ENCODE results near the gene FBXL2. TPM values are rescaled to one million over a fixed set of nuclear protein-coding genes. Genes with fewer than 3 reads are reported as not detected.

The FBXL2 gene
- total and polyA plus RNA-seq, 7 experiments from 2014 or later, result 0.09 to 0.10 TPM; not detected in 5

DNA sequence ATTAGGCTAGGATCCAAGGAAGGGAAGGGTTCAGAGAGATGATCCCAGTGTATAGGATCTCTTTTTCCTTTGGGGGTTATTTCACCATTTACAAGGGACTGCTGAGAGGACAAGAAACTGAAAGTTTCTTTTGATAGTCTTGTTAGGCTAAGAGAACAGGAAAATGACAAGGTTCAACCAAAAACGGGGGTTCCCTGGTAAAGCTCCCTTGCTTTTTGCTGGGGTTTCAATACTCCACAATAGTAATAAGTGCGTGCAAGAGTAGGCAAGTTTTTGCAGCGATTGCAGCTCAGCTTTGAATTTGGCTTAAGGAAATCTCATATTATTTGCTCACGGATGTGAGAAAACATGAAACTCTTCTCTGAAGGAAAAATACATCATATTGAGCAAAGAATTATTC lies 39.8 kb upstream of the FBXL2 start:
- ChIA-PET CTCF (no interaction called here), POLR2A (no interaction called here)
- Mint-ChIP-seq H3K36me3 (peaks cover 0 to 4% (median 0%) of the 10 kb centered on the region in 5 donors), H3K27ac (no peak overlapping the region), H3K27me3 (peaks cover 25 to 39% (median 27%) of the 10 kb centered on the region in 5 donors), H3K4me3 (no peak overlapping the region), H3K9me3 (peaks cover 0 to 21% (median 4%) of the 10 kb centered on the region in 11 donors), H3K4me1 (no peaks in the 10 kb centered on the region)
- intact Hi-C loops (cut with micrococcal nuclease), result no loop called here
- DNase-seq, result no peak
- no peaks in the 10 kb centered on the region for H3K36me3 ChIP-seq (ENCODE audit: control insufficient read depth in 2 of 3, insufficient read depth in 3 of 3, low read length in 3 of 3)
- no peak for ATAC-seq
- H3K27ac ChIP-seq (ENCODE audit: low read depth, low read length), result no peak overlapping the region
- H3K27me3 ChIP-seq (ENCODE audit: control insufficient read depth in 2 of 2, insufficient read depth in 2 of 2, low read length in 2 of 2), result no peaks in the 10 kb centered on the region
- H3K4me1 ChIP-seq (ENCODE audit: control insufficient read depth in 2 of 2, insufficient read depth in 2 of 2, low read length in 2 of 2), result no peaks in the 10 kb centered on the region
- H3K9me3 ChIP-seq (ENCODE audit: control insufficient read depth in 2 of 3, low read length in 3 of 3), result no peaks in the 10 kb centered on the region
- no peak overlapping the region for H3K4me3 ChIP-seq (ENCODE audit: low read length)

DNA sequence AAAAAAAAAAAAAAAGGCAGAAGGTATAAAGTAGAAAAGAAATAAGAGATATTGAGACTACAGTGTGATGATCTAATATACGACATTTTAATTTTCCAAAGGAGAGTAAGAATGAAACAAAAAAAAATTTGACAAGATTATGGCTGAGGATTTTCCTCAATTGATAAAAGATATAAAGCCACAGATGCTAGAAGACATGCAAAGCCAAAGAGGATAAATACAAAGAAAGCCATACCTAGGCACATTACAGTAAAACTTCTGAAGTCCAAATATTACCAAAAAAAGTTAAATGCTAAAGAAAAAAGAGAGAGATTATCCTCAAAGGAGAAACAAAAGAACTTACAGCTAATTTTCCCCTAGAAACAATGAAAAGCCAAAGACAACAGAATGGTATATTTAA lies 38.3 kb upstream of the FBXL2 start:
- ChIA-PET CTCF (no interaction called here), POLR2A (no interaction called here)
- Histone ChIP-seq H3K36me3 (ENCODE audit: control insufficient read depth in 2 of 3, insufficient read depth in 3 of 3, low read length in 3 of 3) (no peaks in the 10 kb centered on the region), H3K27ac (ENCODE audit: low read depth, low read length) (no peak overlapping the region), H3K9me3 (ENCODE audit: control insufficient read depth in 2 of 3, low read length in 3 of 3) (no peaks in the 10 kb centered on the region), H3K4me3 (ENCODE audit: low read length) (no peak overlapping the region), H3K27me3 (ENCODE audit: control insufficient read depth in 2 of 2, insufficient read depth in 2 of 2, low read length in 2 of 2) (no peaks in the 10 kb centered on the region), H3K4me1 (ENCODE audit: control insufficient read depth in 2 of 2, insufficient read depth in 2 of 2, low read length in 2 of 2) (no peaks in the 10 kb centered on the region)
- intact Hi-C loops (cut with micrococcal nuclease), result no loop called here
- H3K4me1 Mint-ChIP-seq, result no peaks in the 10 kb centered on the region
- H3K9me3 Mint-ChIP-seq, result peaks cover 0 to 21% (median 4%) of the 10 kb centered on the region in 11 donors
- H3K4me3 Mint-ChIP-seq, result no peak overlapping the region
- DNase-seq (no peak), ATAC-seq (no peak)
- no peak overlapping the region for H3K27ac Mint-ChIP-seq
- H3K27me3 Mint-ChIP-seq, result peaks cover 25 to 50% (median 26%) of the 10 kb centered on the region in 5 donors
- H3K36me3 Mint-ChIP-seq, result peaks cover 0 to 4% (median 0%) of the 10 kb centered on the region in 5 donors

DNA sequence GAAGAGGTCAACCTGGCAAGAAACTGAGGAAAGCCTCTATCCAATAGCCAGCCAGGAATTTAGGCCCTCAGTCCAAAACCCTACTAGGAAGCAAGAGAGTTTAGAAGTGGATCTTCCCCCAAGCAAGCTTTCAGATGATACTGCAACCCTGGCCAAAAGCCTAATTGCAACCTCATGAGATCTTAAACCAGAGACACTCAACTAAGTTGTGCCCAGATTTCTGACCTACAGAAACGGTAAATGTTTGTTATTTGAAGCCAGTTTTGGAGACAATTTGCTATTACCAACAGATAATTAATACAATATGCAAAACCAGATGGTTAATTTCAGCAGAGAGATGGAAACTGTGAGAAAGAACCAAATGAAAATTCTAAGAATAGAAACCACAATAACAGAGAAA lies 37.0 kb upstream of the FBXL2 start:
- Histone ChIP-seq H3K27ac (ENCODE audit: low read depth, low read length) (no peak overlapping the region), H3K9me3 (ENCODE audit: control insufficient read depth in 2 of 3, low read length in 3 of 3) (no peaks in the 10 kb centered on the region), H3K36me3 (ENCODE audit: control insufficient read depth in 2 of 3, insufficient read depth in 3 of 3, low read length in 3 of 3) (no peaks in the 10 kb centered on the region), H3K4me3 (ENCODE audit: low read length) (no peak overlapping the region), H3K4me1 (ENCODE audit: control insufficient read depth in 2 of 2, insufficient read depth in 2 of 2, low read length in 2 of 2) (no peaks in the 10 kb centered on the region), H3K27me3 (ENCODE audit: control insufficient read depth in 2 of 2, insufficient read depth in 2 of 2, low read length in 2 of 2) (no peaks in the 10 kb centered on the region)
- CTCF ChIA-PET, result no interaction called here
- intact Hi-C loops (cut with micrococcal nuclease), result no loop called here
- DNase-seq (no peak), ATAC-seq (no peak)
- Mint-ChIP-seq H3K27ac (no peak overlapping the region), H3K36me3 (peaks cover 0 to 4% (median 0%) of the 10 kb centered on the region in 5 donors), H3K4me1 (no peaks in the 10 kb centered on the region), H3K4me3 (no peak overlapping the region), H3K9me3 (peaks cover 0 to 21% (median 4%) of the 10 kb centered on the region in 11 donors), H3K27me3 (peaks cover 21 to 49% (median 32%) of the 10 kb centered on the region in 5 donors)
- POLR2A ChIA-PET, result no interaction called here

DNA sequence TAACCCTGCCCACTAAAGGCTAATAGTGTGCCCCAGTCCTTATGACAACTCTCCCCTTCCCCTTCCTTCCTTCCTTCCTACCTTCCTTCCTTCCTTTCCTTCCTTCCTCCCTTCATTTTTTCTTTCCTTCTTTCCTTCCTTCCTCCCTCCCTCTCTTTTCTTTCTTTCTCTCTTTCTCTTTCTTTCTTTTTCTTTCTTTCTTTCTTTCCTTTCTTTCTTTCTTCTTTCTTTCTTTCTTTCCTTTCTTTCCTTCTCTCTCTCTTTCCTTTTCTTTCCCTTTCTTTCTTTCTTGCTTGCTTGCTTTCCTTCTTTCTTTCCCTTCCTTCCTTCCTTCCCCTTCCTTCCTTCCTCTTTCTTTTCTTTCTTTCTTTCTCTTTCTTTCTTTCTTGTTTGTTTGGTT lies 30.5 kb upstream of the FBXL2 start:
- Histone ChIP-seq H3K27me3 (ENCODE audit: control insufficient read depth in 2 of 2, insufficient read depth in 2 of 2, low read length in 2 of 2) (no peaks in the 10 kb centered on the region), H3K9me3 (ENCODE audit: control insufficient read depth in 2 of 3, low read length in 3 of 3) (no peaks in the 10 kb centered on the region), H3K27ac (ENCODE audit: low read depth, low read length) (no peak overlapping the region), H3K4me3 (ENCODE audit: low read length) (no peak overlapping the region), H3K36me3 (ENCODE audit: control insufficient read depth in 2 of 3, insufficient read depth in 3 of 3, low read length in 3 of 3) (no peaks in the 10 kb centered on the region), H3K4me1 (ENCODE audit: control insufficient read depth in 2 of 2, insufficient read depth in 2 of 2, low read length in 2 of 2) (no peaks in the 10 kb centered on the region)
- Mint-ChIP-seq H3K36me3 (no peaks in the 10 kb centered on the region), H3K4me3 (no peak overlapping the region), H3K9me3 (peaks cover 0 to 4% (median 0%) of the 10 kb centered on the region in 11 donors), H3K27me3 (peaks cover 5 to 36% (median 29%) of the 10 kb centered on the region in 5 donors), H3K4me1 (no peaks in the 10 kb centered on the region), H3K27ac (no peak overlapping the region)
- ChIA-PET CTCF (no interaction called here), POLR2A (no interaction called here)
- intact Hi-C loops (cut with micrococcal nuclease), result no loop called here
- ATAC-seq (no peak), DNase-seq (no peak)

DNA sequence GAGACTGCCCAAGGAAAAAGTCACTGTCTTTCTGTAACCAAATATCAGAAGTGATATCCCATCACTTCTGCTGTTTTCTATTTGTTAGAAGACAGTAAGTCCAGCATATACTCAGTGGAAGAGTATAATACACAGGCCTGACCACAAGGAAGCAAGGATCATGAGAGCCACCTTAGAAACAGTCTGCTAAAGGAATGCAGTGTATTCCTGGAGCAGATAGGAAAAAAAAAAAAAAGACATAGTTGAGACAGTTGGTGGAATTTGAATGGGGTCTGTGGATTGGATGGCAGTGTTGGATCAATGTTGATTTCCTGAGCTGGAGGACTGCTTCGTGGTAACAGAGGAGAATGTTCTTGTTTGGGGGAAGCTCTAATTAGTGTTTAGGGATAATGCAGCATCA lies 26.5 kb upstream of the FBXL2 start:
- Histone ChIP-seq H3K4me1 (ENCODE audit: control insufficient read depth in 2 of 2, insufficient read depth in 2 of 2, low read length in 2 of 2) (no peaks in the 10 kb centered on the region), H3K36me3 (ENCODE audit: control insufficient read depth in 2 of 3, insufficient read depth in 3 of 3, low read length in 3 of 3) (no peaks in the 10 kb centered on the region), H3K27me3 (ENCODE audit: control insufficient read depth in 2 of 2, insufficient read depth in 2 of 2, low read length in 2 of 2) (no peaks in the 10 kb centered on the region), H3K9me3 (ENCODE audit: control insufficient read depth in 2 of 3, low read length in 3 of 3) (no peaks in the 10 kb centered on the region), H3K4me3 (ENCODE audit: low read length) (no peak overlapping the region), H3K27ac (ENCODE audit: low read depth, low read length) (no peak overlapping the region)
- CTCF ChIA-PET, result interaction anchor here (0.7 kb wide), 1 partner anchor 9 kb away, joined by 9 read pairs; no protein-coding TSS in a partner anchor
- intact Hi-C loops (cut with micrococcal nuclease), result loop anchor here in 1 of 2 donors (5.0 kb wide), 1 partner anchor 118 kb away; no protein-coding TSS in a partner anchor
- H3K27ac Mint-ChIP-seq, result no peak overlapping the region
- H3K36me3 Mint-ChIP-seq, result no peaks in the 10 kb centered on the region
- H3K27me3 Mint-ChIP-seq, result peaks cover 10 to 53% (median 14%) of the 10 kb centered on the region in 5 donors
- POLR2A ChIA-PET, result no interaction called here
- no peak for ATAC-seq
- DNase-seq, result no peak
- no peak overlapping the region for H3K4me3 Mint-ChIP-seq
- peaks cover 0 to 4% (median 0%) of the 10 kb centered on the region in 11 donors for H3K9me3 Mint-ChIP-seq
- no peaks in the 10 kb centered on the region for H3K4me1 Mint-ChIP-seq

DNA sequence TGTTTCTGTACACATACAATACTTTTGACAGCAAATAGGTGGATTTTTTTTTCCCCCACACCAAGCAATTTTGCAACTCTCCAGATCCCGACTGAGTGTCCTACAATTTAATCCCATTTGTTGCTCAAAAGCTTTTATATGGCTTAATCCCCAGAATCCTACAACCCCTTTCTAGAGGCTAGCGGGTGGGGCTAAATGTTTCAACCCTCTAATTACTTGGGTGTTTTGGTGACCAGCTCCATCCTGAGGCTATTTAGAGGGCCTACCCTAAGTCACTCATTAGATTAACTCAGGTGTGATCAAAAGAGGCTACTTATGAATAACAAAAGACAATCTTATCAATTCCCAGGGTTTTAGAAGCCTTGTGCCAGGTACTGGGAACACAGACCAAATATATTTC lies 21.0 kb upstream of the FBXL2 start:
- Mint-ChIP-seq H3K4me1 (no peaks in the 10 kb centered on the region), H3K36me3 (no peaks in the 10 kb centered on the region), H3K27ac (no peak overlapping the region), H3K27me3 (peaks cover 5 to 30% (median 10%) of the 10 kb centered on the region in 5 donors), H3K4me3 (no peak overlapping the region), H3K9me3 (no peaks in the 10 kb centered on the region)
- ATAC-seq, result no peak
- H3K4me3 ChIP-seq (ENCODE audit: low read length), result no peak overlapping the region
- CTCF ChIA-PET, result no interaction called here
- H3K27me3 ChIP-seq (ENCODE audit: control insufficient read depth in 2 of 2, insufficient read depth in 2 of 2, low read length in 2 of 2), result no peaks in the 10 kb centered on the region
- DNase-seq, result no peak
- intact Hi-C loops (cut with micrococcal nuclease), result no loop called here
- H3K27ac ChIP-seq (ENCODE audit: low read depth, low read length), result no peak overlapping the region
- POLR2A ChIA-PET, result no interaction called here
- H3K9me3 ChIP-seq (ENCODE audit: control insufficient read depth in 2 of 3, low read length in 3 of 3), result no peaks in the 10 kb centered on the region
- no peaks in the 10 kb centered on the region for H3K4me1 ChIP-seq (ENCODE audit: control insufficient read depth in 2 of 2, insufficient read depth in 2 of 2, low read length in 2 of 2)
- no peaks in the 10 kb centered on the region for H3K36me3 ChIP-seq (ENCODE audit: control insufficient read depth in 2 of 3, insufficient read depth in 3 of 3, low read length in 3 of 3)

DNA sequence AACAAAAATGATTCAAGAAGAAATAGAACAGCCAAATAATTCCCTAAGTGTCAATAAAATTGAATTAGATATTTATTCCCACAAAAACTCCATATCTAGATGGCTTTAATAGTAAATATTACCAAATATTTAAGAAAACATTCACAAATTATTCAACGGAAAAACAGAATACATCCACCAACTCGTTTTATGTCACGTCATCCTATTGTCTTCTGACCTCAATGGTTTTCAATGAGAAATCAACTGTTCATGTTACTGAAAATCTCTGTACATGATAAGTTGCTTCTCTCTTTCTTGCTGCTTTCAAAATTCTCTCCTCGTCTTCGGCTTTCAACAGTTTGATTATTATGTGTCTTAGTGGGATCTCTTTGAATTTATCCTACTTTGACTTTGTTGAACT lies 17.1 kb upstream of the FBXL2 start:
- no peaks in the 10 kb centered on the region for H3K4me1 Mint-ChIP-seq
- DNase-seq, result no peak
- POLR2A ChIA-PET, result no interaction called here
- no peak overlapping the region for H3K27ac Mint-ChIP-seq
- Histone ChIP-seq H3K4me3 (ENCODE audit: low read length) (no peak overlapping the region), H3K4me1 (ENCODE audit: control insufficient read depth in 2 of 2, insufficient read depth in 2 of 2, low read length in 2 of 2) (no peaks in the 10 kb centered on the region), H3K36me3 (ENCODE audit: control insufficient read depth in 2 of 3, insufficient read depth in 3 of 3, low read length in 3 of 3) (no peaks in the 10 kb centered on the region), H3K27me3 (ENCODE audit: control insufficient read depth in 2 of 2, insufficient read depth in 2 of 2, low read length in 2 of 2) (no peaks in the 10 kb centered on the region), H3K9me3 (ENCODE audit: control insufficient read depth in 2 of 3, low read length in 3 of 3) (no peaks in the 10 kb centered on the region), H3K27ac (ENCODE audit: low read depth, low read length) (no peak overlapping the region)
- H3K27me3 Mint-ChIP-seq, result peaks cover 0 to 12% (median 9%) of the 10 kb centered on the region in 5 donors
- no peaks in the 10 kb centered on the region for H3K36me3 Mint-ChIP-seq
- ATAC-seq, result no peak
- CTCF ChIA-PET, result no interaction called here
- H3K9me3 Mint-ChIP-seq, result peaks cover 0 to 15% (median 3%) of the 10 kb centered on the region in 11 donors
- intact Hi-C loops (cut with micrococcal nuclease), result no loop called here
- H3K4me3 Mint-ChIP-seq, result no peak overlapping the region
